HG03064 (cell line): ENCODE results near the gene APAF1.
"Not testable (repeated sequence)": the region's sequence is repeated elsewhere in the genome, so short reads cannot be mapped to it uniquely, and the experiment has no call there.

ENCODE experiments used
- ATAC-seq: cut with Tn5 transposase; IDR thresholded peaks from one replicate; pipeline ENCODE4 v1.9.1; 2021; ENCODE audit warnings: low read depth; ENCODE audit not compliant: unreplicated experiment

The APAF1 gene, protein sequence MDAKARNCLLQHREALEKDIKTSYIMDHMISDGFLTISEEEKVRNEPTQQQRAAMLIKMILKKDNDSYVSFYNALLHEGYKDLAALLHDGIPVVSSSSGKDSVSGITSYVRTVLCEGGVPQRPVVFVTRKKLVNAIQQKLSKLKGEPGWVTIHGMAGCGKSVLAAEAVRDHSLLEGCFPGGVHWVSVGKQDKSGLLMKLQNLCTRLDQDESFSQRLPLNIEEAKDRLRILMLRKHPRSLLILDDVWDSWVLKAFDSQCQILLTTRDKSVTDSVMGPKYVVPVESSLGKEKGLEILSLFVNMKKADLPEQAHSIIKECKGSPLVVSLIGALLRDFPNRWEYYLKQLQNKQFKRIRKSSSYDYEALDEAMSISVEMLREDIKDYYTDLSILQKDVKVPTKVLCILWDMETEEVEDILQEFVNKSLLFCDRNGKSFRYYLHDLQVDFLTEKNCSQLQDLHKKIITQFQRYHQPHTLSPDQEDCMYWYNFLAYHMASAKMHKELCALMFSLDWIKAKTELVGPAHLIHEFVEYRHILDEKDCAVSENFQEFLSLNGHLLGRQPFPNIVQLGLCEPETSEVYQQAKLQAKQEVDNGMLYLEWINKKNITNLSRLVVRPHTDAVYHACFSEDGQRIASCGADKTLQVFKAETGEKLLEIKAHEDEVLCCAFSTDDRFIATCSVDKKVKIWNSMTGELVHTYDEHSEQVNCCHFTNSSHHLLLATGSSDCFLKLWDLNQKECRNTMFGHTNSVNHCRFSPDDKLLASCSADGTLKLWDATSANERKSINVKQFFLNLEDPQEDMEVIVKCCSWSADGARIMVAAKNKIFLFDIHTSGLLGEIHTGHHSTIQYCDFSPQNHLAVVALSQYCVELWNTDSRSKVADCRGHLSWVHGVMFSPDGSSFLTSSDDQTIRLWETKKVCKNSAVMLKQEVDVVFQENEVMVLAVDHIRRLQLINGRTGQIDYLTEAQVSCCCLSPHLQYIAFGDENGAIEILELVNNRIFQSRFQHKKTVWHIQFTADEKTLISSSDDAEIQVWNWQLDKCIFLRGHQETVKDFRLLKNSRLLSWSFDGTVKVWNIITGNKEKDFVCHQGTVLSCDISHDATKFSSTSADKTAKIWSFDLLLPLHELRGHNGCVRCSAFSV (N-terminal part only)

DNA sequence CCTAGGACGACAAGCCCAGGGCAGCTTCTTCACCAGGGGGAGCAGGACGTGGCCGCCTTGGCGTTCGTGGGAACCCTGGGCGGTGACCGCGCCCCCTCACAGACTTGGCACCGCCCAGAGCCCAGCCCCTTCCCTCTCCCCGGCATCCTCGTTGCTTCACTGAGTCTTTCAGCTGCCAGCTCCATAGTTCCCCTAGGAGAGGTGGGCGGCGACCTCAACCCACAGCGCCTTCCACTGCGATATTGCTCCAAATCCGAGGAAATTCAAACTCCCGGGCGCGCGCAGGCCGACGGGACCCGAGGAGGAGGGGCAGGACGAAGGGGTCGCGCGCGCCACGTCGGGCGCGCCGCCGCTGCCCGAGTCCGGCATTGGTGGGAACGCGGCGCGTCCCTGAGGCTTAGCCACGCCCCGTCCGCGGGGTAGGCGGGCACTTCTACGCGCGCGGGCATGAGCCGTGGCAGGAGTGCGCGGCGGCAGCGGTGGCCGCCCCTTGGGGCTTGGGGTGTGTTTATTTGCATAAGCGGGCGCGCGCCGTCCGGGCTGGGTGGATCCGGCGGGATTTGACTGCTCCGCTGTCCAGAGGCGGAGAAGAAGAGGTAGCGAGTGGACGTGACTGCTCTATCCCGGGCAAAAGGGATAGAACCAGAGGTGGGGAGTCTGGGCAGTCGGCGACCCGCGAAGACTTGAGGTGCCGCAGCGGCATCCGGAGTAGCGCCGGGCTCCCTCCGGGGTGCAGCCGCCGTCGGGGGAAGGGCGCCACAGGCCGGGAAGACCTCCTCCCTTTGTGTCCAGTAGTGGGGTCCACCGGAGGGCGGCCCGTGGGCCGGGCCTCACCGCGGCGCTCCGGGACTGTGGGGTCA lies at the start of gene APAF1, which contains the start of gene IKBIP:
APAF1 (plus strand) TSS at position 579 of the 860 bp plus-strand sequence. CDS start 3,070 bp downstream, outside the sequence.
IKBIP (minus strand) TSS at position 77 of the 860 bp plus-strand sequence. CDS start 87 bp downstream, outside the sequence.
- peak; percentile 84 for ATAC-seq

DNA sequence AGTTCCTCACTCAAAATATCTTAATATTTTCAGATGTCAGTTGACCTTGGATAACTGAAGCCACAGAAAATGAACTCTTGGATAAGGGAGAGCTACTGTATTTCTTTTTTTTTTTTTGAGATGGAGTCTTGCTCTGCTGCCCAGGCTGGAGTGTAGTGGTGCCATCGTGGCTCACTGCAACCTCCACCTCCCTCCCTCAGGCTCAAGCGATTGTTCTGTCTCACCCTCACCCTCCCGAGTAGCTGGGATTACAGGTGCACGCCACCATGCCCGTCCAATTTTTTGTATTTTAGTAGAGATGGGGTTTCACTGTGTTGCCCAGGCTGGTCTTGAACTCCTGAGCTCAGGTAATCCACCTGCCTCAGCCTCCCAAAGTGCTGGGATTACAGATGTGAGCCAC lies 47.8 kb upstream of the APAF1 start:
- ATAC-seq: not testable (repeated sequence)

DNA sequence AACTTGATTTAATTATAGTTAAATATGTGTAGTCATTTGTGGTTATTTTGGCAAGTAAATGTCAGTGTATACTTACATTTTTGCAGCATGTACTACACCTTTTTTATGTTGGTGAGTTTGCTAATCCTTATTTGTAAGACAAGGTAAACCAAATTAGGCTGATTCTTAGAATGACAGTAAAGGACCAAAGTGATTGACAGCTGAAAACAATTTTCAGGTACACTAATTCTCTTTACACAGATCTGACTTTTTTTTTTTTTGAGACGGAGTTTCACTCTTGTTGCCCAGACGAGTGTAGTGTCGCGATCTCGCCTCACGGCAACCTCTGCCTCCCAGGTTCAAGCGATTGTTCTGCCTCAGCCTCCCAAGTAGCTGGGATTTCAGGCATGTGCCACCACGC lies 43.2 kb upstream of the APAF1 start:
- no peak for ATAC-seq

DNA sequence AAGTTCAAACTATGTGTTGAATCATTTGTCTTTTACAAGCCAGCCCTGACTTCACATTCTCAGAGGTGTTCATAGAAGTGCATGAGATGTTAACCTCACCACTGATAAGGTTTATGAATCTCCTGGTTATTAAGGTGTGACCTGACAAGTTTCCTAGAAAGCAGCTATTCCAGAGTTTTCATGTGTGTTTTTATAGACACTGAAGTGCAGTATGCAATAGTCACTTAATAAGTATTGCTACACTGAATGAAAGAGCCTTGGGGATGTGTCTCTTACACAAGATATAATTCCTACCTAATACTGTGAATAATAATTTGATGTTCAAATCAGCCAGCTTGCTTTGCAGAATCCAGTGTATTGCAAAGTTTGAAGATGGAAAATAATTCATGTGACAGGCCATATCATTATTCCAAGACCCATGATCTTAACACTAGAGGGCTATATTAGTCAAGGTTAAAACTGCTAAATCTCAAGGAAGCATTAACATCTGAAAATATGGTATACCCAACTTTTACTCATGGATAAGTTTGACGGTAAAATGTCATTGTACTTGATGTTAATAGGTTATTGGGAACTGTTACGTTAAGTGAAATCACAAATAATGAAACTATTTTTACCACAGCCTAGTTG lies 38.6 kb upstream of the APAF1 start:
- no peak for ATAC-seq

DNA sequence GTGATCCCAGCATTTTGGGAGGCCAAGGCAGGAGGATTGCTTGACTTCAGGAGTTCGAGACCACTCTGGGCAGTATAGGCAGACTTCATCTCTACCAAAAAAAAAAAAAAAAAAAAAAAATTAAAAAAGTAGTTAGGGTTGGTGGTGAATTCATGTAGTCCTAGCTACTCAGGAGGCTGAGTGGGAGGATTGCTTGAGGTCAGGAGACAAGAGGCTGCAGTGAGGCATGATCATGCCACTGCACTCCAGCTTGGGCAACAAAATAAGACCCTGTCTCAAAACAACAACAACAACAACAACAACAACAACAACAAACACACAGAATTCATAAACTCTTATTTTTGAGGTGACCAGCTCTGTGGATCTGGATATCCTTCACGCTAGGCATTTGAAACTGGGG lies 34.5 kb upstream of the APAF1 start:
- no peak for ATAC-seq

DNA sequence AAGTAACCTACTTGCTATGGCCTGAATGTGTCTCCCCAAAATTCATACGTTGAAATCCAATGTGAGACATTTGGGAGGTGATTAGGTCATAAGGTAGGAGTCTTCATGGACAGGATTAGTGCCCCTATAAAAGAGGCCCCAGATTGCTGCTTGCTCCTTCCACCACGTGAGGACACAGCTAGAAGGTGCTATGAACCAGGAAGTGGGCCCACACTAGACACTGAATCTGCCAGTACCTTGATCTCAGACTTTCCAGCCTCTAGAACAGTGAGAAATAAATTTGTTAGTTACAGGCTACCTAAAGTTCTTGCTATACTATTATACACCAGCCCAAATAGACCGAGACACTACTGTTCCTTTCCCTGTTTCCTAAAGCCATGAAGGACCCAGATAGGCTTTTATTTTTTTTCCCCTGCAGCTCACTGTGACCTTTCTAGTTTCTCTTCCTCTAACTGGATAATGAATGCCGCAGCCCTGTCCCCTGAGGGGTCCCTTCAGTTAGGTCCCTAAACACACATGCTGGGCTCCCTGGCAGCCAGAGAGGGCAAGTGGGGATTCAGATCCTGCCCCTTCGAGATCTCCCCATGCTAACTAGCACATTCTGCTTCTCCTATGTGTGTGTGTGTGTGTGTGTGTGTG lies 32.3 kb upstream of the APAF1 start:
- peak; percentile 74 for ATAC-seq

DNA sequence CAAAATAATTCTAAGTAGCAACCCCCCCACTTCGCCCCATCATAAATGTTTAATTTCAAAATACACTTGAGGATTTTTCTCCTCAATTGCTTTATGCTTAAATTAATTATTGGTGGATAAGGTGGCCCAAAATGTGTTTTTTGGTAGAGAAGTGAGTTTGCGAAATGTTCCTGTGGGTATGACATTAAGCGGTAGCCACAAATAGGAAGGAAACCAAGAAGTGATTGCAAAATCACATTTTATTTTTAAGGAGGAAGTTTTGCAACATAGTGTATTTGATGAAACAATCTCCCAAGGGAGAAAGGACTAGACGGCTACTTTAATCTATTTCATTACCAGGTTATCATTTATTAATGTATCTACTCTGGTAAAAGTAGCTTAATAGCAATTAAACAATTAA lies 26.1 kb upstream of the APAF1 start:
- ATAC-seq: no peak

DNA sequence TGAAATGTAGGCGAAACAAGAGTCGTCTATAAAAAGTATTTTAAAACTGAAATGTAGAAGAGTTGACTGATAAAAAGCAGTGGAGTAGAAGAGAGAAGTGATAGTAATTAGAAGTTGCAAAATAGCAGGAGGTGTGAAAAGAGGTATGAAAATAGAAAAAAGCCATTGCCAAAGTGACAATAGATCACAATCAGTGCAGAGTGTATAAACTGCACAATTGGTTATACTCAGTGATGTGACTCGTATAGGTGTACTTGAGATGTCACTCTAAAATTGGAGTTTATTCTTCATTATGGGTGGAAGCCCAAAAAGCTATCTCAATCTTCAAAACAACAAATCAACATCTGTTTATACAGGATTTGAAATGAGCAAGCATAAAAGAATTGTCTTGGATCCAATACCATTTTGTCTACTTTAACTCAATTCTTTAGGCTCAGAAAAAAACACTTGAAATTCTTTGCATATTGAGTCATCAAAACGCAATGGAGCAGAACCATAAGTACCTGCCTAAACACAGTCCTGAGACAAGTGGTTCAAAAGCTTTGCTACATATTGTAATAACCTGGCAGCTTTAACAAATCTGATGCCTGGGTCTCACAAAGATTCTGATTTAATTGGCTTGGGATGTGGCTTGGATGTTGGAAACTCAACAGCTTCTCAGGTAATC lies 9.3 kb upstream of the APAF1 start:
- ATAC-seq: peak; percentile 80

DNA sequence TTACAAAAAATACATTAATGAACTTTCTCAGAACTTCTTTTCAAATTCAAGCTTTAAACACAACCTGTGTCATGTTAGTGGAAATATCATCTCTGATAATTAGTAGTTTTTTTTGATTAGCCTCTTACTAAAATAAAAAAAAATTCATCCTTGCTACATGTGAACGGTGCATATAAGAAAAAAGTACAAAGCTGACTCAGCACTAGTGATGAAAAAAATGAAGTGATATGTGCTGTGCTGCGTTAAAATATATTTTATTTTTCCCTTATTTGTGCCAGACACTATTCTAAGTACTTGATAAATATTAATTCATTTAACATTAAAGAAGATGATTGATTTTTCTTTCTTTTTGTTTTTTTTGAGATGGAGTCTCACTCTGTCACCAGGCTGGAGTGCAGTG lies 8.0 kb upstream of the APAF1 start:
- no peak for ATAC-seq

DNA sequence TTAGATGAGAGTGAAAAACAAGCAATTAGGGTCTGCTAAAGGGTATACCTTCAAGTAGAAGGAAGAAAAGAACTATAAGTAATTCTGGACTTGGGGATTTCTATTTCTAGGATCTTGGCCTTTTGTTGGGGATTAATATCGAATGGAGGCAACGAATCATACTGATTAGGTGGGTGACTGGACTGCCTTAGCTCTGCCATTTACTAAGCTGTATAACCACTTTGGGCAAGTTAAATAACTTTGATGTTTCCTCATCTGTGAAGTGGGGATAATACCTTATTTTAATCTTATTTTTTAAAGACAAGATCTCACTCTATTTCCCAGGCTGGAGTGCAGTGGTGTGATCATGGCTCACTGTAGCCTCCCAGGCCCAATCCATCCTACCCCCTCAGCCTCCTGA lies 7.1 kb upstream of the APAF1 start:
- no peak for ATAC-seq

DNA sequence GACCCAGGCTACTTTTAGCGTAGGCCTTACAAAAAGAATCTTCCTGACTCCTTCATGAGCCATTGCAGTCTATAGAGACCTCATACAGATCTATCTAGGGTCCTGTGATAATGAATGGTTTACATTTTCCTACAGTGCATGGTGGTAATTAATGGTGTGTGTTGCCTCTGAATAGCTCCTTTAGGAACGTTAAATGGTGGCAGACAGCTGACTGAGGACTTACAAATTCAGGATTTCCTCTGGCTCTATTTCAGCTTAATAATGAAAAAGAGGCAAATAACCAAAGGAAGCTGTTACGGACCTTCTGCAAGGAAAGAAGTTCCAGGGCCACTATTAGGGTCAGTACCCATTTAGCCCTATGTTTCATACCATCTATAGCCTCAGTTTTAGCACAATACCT lies 5.6 kb upstream of the APAF1 start:
- no peak for ATAC-seq

DNA sequence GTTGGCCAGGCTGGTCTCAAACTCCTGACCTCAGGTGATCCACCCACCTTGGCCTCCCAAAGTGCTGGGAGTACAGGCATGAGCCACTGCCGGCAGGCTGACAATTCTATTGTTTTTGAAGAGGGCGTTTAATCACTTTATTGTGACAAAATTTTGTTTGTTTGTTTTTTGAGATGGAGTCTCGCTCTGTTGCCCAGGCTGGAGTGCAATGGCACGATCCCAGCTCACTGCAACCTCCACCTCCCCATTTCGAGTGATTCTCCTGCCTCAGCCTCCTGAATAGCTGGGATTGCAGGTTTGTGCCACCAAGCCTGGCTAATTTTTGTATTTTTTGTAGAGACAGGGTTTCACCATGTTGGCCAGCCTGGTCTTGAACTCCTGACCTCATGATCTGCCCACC lies 2.3 kb upstream of the APAF1 start:
- not testable (repeated sequence) for ATAC-seq

DNA sequence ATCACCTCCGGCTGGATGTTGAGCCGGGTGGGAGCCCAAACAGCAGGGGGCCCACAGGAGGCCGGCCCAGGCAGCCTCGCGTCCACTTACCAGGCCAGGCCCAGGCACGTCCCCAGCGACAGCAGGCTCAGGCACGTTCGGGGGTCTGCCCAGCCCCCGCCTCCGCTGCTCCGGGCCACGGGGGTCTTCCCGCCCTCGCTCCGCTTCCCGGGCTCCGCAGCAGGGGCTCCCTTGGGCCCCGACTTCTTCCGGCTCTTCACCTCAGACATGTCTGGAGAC lies 718 bp upstream of the APAF1 start:
- peak; percentile 19 for ATAC-seq

DNA sequence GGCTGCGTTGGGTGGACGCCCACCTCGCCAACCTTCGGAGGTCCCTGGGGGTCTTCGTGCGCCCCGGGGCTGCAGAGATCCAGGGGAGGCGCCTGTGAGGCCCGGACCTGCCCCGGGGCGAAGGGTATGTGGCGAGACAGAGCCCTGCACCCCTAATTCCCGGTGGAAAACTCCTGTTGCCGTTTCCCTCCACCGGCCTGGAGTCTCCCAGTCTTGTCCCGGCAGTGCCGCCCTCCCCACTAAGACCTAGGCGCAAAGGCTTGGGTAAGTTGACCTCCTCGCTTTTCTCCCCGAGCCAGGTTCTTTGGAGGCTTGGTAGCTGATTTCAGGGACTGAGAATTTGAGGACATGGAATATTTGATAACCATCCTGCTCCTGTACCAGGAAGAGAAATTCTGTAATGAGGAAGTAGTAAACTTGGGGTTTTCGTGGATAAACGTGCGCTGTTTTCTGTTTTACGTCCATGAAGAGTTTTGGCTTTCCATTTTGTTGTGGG lies 530 bp downstream of the APAF1 start:
- peak; percentile 1 for ATAC-seq

DNA sequence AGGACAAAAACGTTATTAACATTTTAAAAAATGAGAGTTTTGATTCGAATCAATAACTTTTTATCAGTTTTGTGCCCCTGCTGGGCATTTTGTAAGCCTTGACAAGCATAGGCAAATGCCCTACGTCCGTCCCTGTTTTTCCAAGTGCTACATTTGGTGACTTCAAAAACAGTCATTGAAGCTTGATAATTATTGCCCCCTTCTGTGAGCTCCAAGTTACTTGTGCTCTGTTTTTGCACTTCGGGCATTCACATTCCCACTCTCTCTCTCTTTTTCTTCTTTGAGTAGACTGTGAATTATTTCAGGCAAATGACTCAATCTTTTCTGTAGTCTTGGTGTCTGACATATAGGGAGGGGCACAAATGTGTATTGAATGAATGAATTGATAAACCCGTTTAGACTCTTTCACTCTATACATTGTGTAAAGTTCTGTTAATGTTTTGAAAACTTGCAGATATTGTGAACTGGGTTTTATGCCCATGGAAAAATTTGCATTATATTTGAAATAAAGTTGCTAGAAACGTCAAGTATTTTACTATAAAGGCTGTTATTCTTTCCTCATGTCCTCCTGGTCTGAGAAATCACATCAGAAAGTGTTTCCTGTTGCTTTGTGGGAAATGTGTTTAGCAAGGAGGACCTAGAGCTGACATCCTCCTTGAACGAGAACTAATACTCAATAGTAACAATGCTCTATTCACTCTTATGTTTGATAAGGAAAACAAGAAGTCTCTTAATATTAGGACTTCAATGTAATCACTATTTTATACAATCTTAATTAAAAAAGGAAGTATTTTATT lies 1.4 kb downstream of the APAF1 start:
- no peak for ATAC-seq

DNA sequence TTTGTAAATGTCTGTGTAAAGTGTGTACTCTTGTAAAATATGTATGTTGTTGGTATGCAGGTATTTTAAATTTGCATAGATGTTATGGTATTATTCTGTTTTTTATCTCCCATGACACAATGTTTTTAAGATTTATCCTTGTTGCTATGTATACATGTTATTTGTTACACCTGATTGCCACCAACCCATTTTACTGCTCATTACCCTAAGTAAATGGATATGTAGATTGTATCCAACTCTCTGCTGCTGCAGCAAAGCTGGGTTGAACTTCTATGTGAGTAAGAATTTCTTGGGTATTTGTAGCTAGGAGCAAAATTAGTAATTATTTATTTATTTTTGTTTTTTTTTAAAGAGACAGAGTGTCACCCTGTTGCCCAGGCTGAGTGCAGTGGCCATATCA lies 6.2 kb downstream of the APAF1 start:
- no peak for ATAC-seq

DNA sequence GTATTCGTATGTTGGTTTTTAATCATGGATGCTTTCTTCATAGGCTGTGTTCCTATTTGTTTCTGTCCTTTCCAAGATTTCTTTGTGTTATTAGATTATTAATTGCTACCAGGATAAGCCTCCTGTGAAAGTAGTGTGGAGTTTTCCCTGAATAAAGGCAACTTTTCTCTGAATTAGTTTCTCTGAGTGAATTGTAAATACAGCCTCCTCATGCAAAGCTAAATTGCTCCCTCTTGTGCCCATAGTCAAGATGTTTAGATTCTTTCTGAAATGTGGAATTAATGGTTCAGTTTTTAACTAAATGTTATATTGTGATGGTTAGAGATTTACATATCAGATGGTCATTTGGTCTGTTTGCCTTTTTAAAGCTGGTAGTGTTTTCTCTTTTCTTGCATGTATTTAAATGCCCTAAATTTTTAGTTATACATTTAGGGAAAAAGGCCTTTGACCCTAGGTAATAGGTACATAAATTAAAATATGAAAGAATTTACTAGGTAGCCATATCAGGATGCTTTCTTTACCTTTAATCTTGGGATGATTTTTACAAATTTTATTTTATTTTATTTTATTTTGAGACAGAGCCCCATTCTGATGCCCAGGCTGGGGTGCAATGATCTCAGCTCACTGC lies 8.9 kb downstream of the APAF1 start:
- no peak for ATAC-seq
